ENCODE data around the gene SMPDL3B. TPM values are rescaled to one million over a fixed set of nuclear protein-coding genes. Genes with fewer than 3 reads are reported as not detected.

Gene SMPDL3B
- total RNA-seq, 1 experiment from 2014 or later = 31.6 TPM

DNA sequence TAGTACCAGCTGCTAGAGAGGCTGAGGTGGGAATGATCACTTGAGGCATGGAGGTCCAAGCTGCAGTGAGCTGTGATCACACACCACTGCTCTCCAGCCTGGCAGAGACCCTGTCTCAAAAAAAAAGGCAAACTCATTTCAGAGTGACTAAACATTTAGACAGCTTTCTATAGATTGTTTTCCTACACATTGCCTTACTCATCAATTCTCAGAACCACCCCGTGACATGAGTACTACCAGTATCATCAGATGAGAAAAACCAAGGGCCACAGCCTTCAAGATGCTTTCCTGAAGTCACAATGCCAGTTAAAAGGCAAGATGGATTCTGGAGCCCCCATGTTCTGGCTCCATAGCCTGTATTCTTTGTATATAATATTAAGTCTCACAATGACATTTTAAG, 22.4 kb upstream of the SMPDL3B start:
- H3K36me3 Mint-ChIP-seq = peaks cover 42% of the 10 kb centered on the region
- POLR2A ChIA-PET = no interaction called here
- H3K4me3 Mint-ChIP-seq = peak overlapping the region; percentile 29; the same call in 1 of the 2 replicates
- peaks cover 6% of the 10 kb centered on the region for H3K9me3 Mint-ChIP-seq
- TF ChIP-seq, protein P1, sequence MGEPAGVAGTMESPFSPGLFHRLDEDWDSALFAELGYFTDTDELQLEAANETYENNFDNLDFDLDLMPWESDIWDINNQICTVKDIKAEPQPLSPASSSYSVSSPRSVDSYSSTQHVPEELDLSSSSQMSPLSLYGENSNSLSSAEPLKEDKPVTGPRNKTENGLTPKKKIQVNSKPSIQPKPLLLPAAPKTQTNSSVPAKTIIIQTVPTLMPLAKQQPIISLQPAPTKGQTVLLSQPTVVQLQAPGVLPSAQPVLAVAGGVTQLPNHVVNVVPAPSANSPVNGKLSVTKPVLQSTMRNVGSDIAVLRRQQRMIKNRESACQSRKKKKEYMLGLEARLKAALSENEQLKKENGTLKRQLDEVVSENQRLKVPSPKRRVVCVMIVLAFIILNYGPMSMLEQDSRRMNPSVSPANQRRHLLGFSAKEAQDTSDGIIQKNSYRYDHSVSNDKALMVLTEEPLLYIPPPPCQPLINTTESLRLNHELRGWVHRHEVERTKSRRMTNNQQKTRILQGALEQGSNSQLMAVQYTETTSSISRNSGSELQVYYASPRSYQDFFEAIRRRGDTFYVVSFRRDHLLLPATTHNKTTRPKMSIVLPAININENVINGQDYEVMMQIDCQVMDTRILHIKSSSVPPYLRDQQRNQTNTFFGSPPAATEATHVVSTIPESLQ (CRISPR knock-in tag; IDR thresholded peaks at IDR 0.05) = no peak
- H3K4me1 Mint-ChIP-seq = 0 out of 2 replicates have a peak, but pooled peaks cover 3% of the 10 kb centered on the region
- CTCF ChIA-PET = no interaction called here
- DNase-seq (ENCODE audit: low spot score) = no peak
- H3K27ac Mint-ChIP-seq = no peak overlapping the region
- ATAC-seq = no peak
- H3K27me3 Mint-ChIP-seq (ENCODE audit: low read depth) = peaks cover 27% of the 10 kb centered on the region

DNA sequence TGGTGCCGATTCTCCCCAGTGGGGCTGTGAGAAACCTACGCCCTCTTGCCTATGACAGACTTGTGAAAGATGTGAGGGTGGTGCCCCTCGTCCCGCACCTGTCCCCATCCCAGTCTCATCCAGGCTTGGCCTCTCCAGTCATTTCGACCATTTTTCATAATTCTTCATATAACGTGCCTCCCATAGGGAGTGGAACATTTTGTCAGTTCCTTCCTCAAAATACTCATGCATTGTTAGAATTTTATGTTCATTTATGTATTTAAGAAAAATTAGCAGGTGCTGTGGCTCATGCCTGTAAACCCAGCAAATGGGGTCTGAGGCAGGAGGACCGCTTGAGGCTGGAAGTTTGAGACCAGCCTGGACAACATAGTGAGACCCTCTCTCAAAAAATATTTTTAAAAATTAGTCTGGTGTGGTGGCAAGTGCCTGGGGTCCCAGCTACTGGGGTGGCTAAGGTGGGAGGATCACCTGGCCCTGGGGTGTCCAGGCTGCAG, 19.7 kb upstream of the SMPDL3B start:
- CTCF ChIA-PET = no interaction called here
- Mint-ChIP-seq H3K9me3 (peaks cover 6% of the 10 kb centered on the region), H3K4me3 (peak overlapping the region; percentile 99), H3K4me1 (0 out of 2 replicates have a peak, but pooled peaks cover 3% of the 10 kb centered on the region), H3K27ac (no peak overlapping the region), H3K27me3 (ENCODE audit: low read depth) (peaks cover 46% of the 10 kb centered on the region), H3K36me3 (peaks cover 22% of the 10 kb centered on the region)
- POLR2A ChIA-PET = no interaction called here
- ATAC-seq = no peak
- DNase-seq (ENCODE audit: low spot score) = no peak
- no peak for TF ChIP-seq SOX15 (CRISPR knock-in tag; IDR thresholded peaks at IDR 0.05)
- TF ChIP-seq MXD4 (CRISPR knock-in tag; IDR thresholded peaks at IDR 0.05; ENCODE audit: borderline replicate concordance) = no peak
- TF ChIP-seq SMAD4 (CRISPR knock-in tag; IDR thresholded peaks at IDR 0.05) = no peak
- TF ChIP-seq ZNF121 (CRISPR knock-in tag; IDR thresholded peaks at IDR 0.05) = peak; percentile 49; the same call in 1 of the 2 replicates
- TF ChIP-seq, protein P2, sequence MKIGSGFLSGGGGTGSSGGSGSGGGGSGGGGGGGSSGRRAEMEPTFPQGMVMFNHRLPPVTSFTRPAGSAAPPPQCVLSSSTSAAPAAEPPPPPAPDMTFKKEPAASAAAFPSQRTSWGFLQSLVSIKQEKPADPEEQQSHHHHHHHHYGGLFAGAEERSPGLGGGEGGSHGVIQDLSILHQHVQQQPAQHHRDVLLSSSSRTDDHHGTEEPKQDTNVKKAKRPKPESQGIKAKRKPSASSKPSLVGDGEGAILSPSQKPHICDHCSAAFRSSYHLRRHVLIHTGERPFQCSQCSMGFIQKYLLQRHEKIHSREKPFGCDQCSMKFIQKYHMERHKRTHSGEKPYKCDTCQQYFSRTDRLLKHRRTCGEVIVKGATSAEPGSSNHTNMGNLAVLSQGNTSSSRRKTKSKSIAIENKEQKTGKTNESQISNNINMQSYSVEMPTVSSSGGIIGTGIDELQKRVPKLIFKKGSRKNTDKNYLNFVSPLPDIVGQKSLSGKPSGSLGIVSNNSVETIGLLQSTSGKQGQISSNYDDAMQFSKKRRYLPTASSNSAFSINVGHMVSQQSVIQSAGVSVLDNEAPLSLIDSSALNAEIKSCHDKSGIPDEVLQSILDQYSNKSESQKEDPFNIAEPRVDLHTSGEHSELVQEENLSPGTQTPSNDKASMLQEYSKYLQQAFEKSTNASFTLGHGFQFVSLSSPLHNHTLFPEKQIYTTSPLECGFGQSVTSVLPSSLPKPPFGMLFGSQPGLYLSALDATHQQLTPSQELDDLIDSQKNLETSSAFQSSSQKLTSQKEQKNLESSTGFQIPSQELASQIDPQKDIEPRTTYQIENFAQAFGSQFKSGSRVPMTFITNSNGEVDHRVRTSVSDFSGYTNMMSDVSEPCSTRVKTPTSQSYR (CRISPR knock-in tag; IDR thresholded peaks at IDR 0.05) = 0 out of 2 replicates have a peak, but pooled peaks have one; percentile 1
- peak; percentile 60; the same call in 1 of the 2 replicates for TF ChIP-seq GTF2I (CRISPR knock-in tag; conservative IDR thresholded peaks at IDR 0.05)
- TF ChIP-seq, protein P3, sequence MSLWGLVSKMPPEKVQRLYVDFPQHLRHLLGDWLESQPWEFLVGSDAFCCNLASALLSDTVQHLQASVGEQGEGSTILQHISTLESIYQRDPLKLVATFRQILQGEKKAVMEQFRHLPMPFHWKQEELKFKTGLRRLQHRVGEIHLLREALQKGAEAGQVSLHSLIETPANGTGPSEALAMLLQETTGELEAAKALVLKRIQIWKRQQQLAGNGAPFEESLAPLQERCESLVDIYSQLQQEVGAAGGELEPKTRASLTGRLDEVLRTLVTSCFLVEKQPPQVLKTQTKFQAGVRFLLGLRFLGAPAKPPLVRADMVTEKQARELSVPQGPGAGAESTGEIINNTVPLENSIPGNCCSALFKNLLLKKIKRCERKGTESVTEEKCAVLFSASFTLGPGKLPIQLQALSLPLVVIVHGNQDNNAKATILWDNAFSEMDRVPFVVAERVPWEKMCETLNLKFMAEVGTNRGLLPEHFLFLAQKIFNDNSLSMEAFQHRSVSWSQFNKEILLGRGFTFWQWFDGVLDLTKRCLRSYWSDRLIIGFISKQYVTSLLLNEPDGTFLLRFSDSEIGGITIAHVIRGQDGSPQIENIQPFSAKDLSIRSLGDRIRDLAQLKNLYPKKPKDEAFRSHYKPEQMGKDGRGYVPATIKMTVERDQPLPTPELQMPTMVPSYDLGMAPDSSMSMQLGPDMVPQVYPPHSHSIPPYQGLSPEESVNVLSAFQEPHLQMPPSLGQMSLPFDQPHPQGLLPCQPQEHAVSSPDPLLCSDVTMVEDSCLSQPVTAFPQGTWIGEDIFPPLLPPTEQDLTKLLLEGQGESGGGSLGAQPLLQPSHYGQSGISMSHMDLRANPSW (CRISPR knock-in tag; conservative IDR thresholded peaks at IDR 0.05; ENCODE audit: low read depth) = no peak

DNA sequence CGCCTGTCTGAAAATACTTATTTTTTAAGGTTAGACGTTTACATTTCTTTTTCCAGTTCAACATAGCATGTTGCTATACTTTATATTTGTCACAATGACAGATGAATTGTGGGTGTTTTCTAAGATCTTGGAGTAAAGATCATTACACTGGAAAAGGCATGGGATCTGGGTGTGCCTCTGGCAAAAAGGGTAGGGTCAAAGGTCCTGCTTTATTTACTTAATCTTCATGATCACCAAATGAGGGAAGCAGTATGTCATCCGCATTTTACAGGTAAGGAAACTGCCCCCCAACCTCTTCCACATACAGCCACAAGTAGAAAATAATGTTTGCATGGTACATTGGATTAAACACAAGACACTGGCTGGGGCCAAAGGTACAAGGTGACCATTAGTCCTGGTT, 12.5 kb upstream of the SMPDL3B start:
- Mint-ChIP-seq H3K27me3 (ENCODE audit: low read depth) (peaks cover 21% of the 10 kb centered on the region), H3K4me1 (no peaks in the 10 kb centered on the region), H3K9me3 (no peaks in the 10 kb centered on the region), H3K36me3 (no peaks in the 10 kb centered on the region), H3K4me3 (no peak overlapping the region), H3K27ac (no peak overlapping the region)
- ChIA-PET CTCF (no interaction called here), POLR2A (no interaction called here)
- DNase-seq (ENCODE audit: low spot score) (no peak), ATAC-seq (no peak)
- no peak for TF ChIP-seq SMAD3 (CRISPR knock-in tag; IDR thresholded peaks at IDR 0.05; ENCODE audit: borderline replicate concordance)
- TF ChIP-seq ETV6 (CRISPR knock-in tag; IDR thresholded peaks at IDR 0.05) = no peak
- no peak for TF ChIP-seq ELF4 (CRISPR knock-in tag; IDR thresholded peaks at IDR 0.05; ENCODE audit: low read depth)
- TF ChIP-seq, protein P4, sequence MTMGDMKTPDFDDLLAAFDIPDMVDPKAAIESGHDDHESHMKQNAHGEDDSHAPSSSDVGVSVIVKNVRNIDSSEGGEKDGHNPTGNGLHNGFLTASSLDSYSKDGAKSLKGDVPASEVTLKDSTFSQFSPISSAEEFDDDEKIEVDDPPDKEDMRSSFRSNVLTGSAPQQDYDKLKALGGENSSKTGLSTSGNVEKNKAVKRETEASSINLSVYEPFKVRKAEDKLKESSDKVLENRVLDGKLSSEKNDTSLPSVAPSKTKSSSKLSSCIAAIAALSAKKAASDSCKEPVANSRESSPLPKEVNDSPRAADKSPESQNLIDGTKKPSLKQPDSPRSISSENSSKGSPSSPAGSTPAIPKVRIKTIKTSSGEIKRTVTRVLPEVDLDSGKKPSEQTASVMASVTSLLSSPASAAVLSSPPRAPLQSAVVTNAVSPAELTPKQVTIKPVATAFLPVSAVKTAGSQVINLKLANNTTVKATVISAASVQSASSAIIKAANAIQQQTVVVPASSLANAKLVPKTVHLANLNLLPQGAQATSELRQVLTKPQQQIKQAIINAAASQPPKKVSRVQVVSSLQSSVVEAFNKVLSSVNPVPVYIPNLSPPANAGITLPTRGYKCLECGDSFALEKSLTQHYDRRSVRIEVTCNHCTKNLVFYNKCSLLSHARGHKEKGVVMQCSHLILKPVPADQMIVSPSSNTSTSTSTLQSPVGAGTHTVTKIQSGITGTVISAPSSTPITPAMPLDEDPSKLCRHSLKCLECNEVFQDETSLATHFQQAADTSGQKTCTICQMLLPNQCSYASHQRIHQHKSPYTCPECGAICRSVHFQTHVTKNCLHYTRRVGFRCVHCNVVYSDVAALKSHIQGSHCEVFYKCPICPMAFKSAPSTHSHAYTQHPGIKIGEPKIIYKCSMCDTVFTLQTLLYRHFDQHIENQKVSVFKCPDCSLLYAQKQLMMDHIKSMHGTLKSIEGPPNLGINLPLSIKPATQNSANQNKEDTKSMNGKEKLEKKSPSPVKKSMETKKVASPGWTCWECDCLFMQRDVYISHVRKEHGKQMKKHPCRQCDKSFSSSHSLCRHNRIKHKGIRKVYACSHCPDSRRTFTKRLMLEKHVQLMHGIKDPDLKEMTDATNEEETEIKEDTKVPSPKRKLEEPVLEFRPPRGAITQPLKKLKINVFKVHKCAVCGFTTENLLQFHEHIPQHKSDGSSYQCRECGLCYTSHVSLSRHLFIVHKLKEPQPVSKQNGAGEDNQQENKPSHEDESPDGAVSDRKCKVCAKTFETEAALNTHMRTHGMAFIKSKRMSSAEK (CRISPR knock-in tag; IDR thresholded peaks at IDR 0.05; ENCODE audit: borderline replicate concordance) = no peak
- TF ChIP-seq, protein P5, sequence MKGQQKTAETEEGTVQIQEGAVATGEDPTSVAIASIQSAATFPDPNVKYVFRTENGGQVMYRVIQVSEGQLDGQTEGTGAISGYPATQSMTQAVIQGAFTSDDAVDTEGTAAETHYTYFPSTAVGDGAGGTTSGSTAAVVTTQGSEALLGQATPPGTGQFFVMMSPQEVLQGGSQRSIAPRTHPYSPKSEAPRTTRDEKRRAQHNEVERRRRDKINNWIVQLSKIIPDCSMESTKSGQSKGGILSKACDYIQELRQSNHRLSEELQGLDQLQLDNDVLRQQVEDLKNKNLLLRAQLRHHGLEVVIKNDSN (CRISPR knock-in tag; IDR thresholded peaks at IDR 0.05) = no peak
- TF ChIP-seq, protein P2 (CRISPR knock-in tag; IDR thresholded peaks at IDR 0.05) = no peak
- TF ChIP-seq JUN (CRISPR knock-in tag; IDR thresholded peaks at IDR 0.05) = no peak
- TF ChIP-seq, protein P6, sequence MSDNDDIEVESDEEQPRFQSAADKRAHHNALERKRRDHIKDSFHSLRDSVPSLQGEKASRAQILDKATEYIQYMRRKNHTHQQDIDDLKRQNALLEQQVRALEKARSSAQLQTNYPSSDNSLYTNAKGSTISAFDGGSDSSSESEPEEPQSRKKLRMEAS (CRISPR knock-in tag; IDR thresholded peaks at IDR 0.05) = no peak
